B cell (primary cell): ENCODE data around the gene PLCB1. TPM values are rescaled to one million over a fixed set of nuclear protein-coding genes. Genes with fewer than 3 reads are reported as not detected.

Experiments
- ATAC-seq: fragments of 200-7000 bp; cut with Tn5 transposase; one replicate; pipeline ENCODE4 v1.10.0; 2021; ENCODE audit warnings: low read depth, mild to moderate bottlenecking, moderate number of reproducible peaks, moderate library complexity
- CTCF ChIA-PET: fragments of 350-600 bp; sonication (Branson Sonifier 250); formaldehyde crosslinking; loops from one replicate; lab custom pipeline; 2021; ENCODE audit warnings: antibody characterized with exemption, inconsistent platforms; lab: Charles Lee
- POLR2A ChIA-PET: fragments of 350-600 bp; sonication (Branson Sonifier 250); formaldehyde crosslinking; loops from one replicate; lab custom pipeline; 2021; ENCODE audit warnings: antibody characterized with exemption; lab: Charles Lee
- DNase-seq: peaks from one replicate; pipeline ENCODE4 v3.0.0; 2013
- H2AFZ ChIP-seq: 2 replicates; pipeline ENCODE4 v1.6.1; 2012; ENCODE audit warnings: mild to moderate bottlenecking, low read depth, low read length; ENCODE audit not compliant: insufficient read depth, poor library complexity, severe bottlenecking
- H3K27ac ChIP-seq, 2 donors: 1 replicate in 1 of 2; 2 replicates in 1 of 2; pipeline ENCODE4 v1.5.1; 2012 to 2013; ENCODE audit warnings: low read length in 2 of 2, mild to moderate bottlenecking in 2 of 2, moderate library complexity in 1 of 2
- H3K27me3 ChIP-seq, 4 experiments: fragments of 200-600 bp in 1 of 4; sonication (generic) in 1 of 4; replicated peaks in 1 of 4; 1 replicate in 2 of 4; 2 replicates in 2 of 4; pipeline versions ENCODE4 v1.6.1 to v1.7.0; 2013 to 2016; ENCODE audit warnings: low read length in 3 of 4, mild to moderate bottlenecking in 2 of 4, mixed read lengths in 1 of 4, moderate library complexity in 1 of 4; ENCODE audit not compliant: insufficient read depth in 4 of 4, control insufficient read depth in 3 of 4; ENCODE audit errors: control extremely low read depth in 1 of 4
- H3K36me3 ChIP-seq, 2 experiments: replicated peaks in 1 of 2; 1 replicate in 1 of 2; 2 replicates in 1 of 2; pipeline versions ENCODE4 v1.6.1 to v1.7.1; 2013; ENCODE audit warnings: low read length in 1 of 2; ENCODE audit not compliant: insufficient read depth in 2 of 2, control insufficient read depth in 1 of 2; ENCODE audit errors: control extremely low read depth in 1 of 2, extremely low read depth in 1 of 2
- H3K4me1 ChIP-seq, 2 donors: fragments of 200-600 bp in 1 of 2; sonication (generic) in 1 of 2; 1 replicate in 1 of 2; 2 replicates in 1 of 2; pipeline versions ENCODE4 v1.5.1 to v1.6.1; 2013 to 2017; ENCODE audit warnings: low read length in 2 of 2; ENCODE audit not compliant: control insufficient read depth in 2 of 2, insufficient read depth in 2 of 2
- H3K4me2 ChIP-seq: replicated peaks from 2 replicates; pipeline ENCODE3; 2012; ENCODE audit warnings: mild to moderate bottlenecking, low read depth, low read length; ENCODE audit not compliant: poor library complexity, severe bottlenecking
- H3K4me3 ChIP-seq, 5 experiments: fragments of 200-600 bp in 1 of 5; sonication (generic) in 1 of 5; 1 replicate in 3 of 5; 2 replicates in 2 of 5; pipeline versions ENCODE4 v1.5.1 to v1.7.0; 2011 to 2016; ENCODE audit warnings: low read length in 4 of 5, mild to moderate bottlenecking in 4 of 5, low read depth in 2 of 5, control low read depth in 1 of 5, moderate library complexity in 1 of 5; ENCODE audit not compliant: insufficient read depth in 1 of 5; ENCODE audit errors: control extremely low read depth in 1 of 5, extremely low read depth in 1 of 5
- H3K79me2 ChIP-seq: fragments of 200-600 bp; sonication (generic); one replicate; pipeline ENCODE4 v1.6.0; 2016; ENCODE audit warnings: low read length; ENCODE audit not compliant: control insufficient read depth, insufficient read depth
- H3K9ac ChIP-seq: fragments of 200-600 bp; sonication (generic); 2 replicates; pipeline ENCODE4 v1.6.1; 2017; ENCODE audit warnings: mild to moderate bottlenecking, low read length, moderate library complexity
- H3K9me3 ChIP-seq, 3 donors: one replicate each; pipeline versions ENCODE4 v1.6.1 to v1.7.1; 2013; ENCODE audit warnings: low read length in 2 of 3; ENCODE audit not compliant: control insufficient read depth in 2 of 3, insufficient read depth in 1 of 3; ENCODE audit errors: control extremely low read depth in 1 of 3
- H4K20me1 ChIP-seq: 2 replicates; pipeline ENCODE4 v1.6.0; 2012; ENCODE audit warnings: mild to moderate bottlenecking, low read length; ENCODE audit not compliant: insufficient read depth, control insufficient read depth, poor library complexity, severe bottlenecking
- H3K27ac Mint-ChIP-seq: one replicate; pipeline ENCODE4 v1.8.0; 2021; ENCODE audit warnings: mixed read lengths
- H3K27me3 Mint-ChIP-seq: one replicate; pipeline ENCODE4 v1.8.0; 2021; ENCODE audit warnings: mixed read lengths
- H3K4me1 Mint-ChIP-seq: one replicate; pipeline ENCODE4 v1.8.0; 2021; ENCODE audit warnings: mixed read lengths
- H3K4me3 Mint-ChIP-seq: one replicate; pipeline ENCODE4 v1.8.0; 2021; ENCODE audit warnings: mixed read lengths
- H3K9me3 Mint-ChIP-seq: one replicate; pipeline ENCODE4 v1.8.0; 2022; ENCODE audit warnings: mixed read lengths; ENCODE audit not compliant: insufficient read depth
- CTCF ChIP-seq: fragments of 200-600 bp; IDR thresholded peaks from one replicate; pipeline ENCODE4 v1.8.0; 2022; ENCODE audit warnings: antibody characterized with exemption, mild to moderate bottlenecking
- EZH2 ChIP-seq: IDR thresholded peaks from 2 replicates; pipeline ENCODE4 v1.6.1; 2012; ENCODE audit warnings: borderline replicate concordance, low read depth, mild to moderate bottlenecking, moderate library complexity, low read length; ENCODE audit not compliant: insufficient read depth, poor library complexity, severe bottlenecking
- WGBS: methylation state at CpG from one replicate; pipeline ENCODE4 v1.1.5; 2013; ENCODE audit warnings: missing lambda C conversion rate; ENCODE audit not compliant: insufficient coverage; 5-methylcytosine and 5-hydroxymethylcytosine counted together
- intact Hi-C: fragments of 100-400 bp; cut with micrococcal nuclease; formaldehyde crosslinking; loops from one replicate; pipeline ENCODE4 v1.10.0; 2022
- polyA plus RNA-seq: library from polyadenylated mRNA; depleted of rRNA; stranded (reverse); fragments of >200 nt; gene quantifications from 2 replicates; pipeline ENCODE4 v1.2.3, GENCODE V29; 2012
- total RNA-seq, 2 donors: library from RNA; stranded (reverse); fragments of 120-200 nt in 1 of 2; gene quantifications; 1 replicate in 1 of 2; 2 replicates in 1 of 2; pipeline versions ENCODE4 v1.2.3 to v1.2.4, GENCODE V29; 2013 to 2022

PLCB1 gene
- total and polyA plus RNA-seq, 2 donors (not counting 1 experiment from before 2014, with no cell fraction given), result 0.18 to 0.47 TPM

GRCh38 chr20:8661229-8661952 lies 529.3 kb downstream of the PLCB1 start:
- Histone ChIP-seq H3K4me3 (no peak overlapping the region), H3K27ac (no peak overlapping the region), H3K4me2 (no peak overlapping the region), H3K79me2 (no peaks in the 10 kb centered on the region), H4K20me1 (no peaks in the 10 kb centered on the region), H3K36me3 (no peaks in the 10 kb centered on the region), H3K27me3 (no peaks in the 10 kb centered on the region), H2AFZ (no peak overlapping the region), H3K9me3 (no peaks in the 10 kb centered on the region), H3K4me1 (no peaks in the 10 kb centered on the region), H3K9ac (no peak overlapping the region)
- TF ChIP-seq EZH2 (no peak), CTCF (no peak)
- intact Hi-C loops, result no loop called here
- no peaks in the 10 kb centered on the region for H3K27me3 Mint-ChIP-seq
- ChIA-PET CTCF (interaction anchor here (1.2 kb wide), 1 partner anchor 618 kb away, joined by 3 read pairs; no protein-coding TSS in a partner anchor), POLR2A (no interaction called here)
- 68% methylated on average over 5 of the region's 8 CpGs for WGBS
- H3K4me3 Mint-ChIP-seq, result no peak overlapping the region
- DNase-seq (no peak), ATAC-seq (no peak)
- H3K9me3 Mint-ChIP-seq, result no peaks in the 10 kb centered on the region
- H3K27ac Mint-ChIP-seq, result no peak overlapping the region
- H3K4me1 Mint-ChIP-seq, result no peaks in the 10 kb centered on the region

GRCh38 chr20:8662433-8662954 lies 530.4 kb downstream of the PLCB1 start:
- H3K27me3 Mint-ChIP-seq, result no peaks in the 10 kb centered on the region
- ChIA-PET POLR2A (no interaction called here), CTCF (no interaction called here)
- no peak overlapping the region for H3K4me3 ChIP-seq
- H3K9me3 Mint-ChIP-seq, result no peaks in the 10 kb centered on the region
- no peaks in the 10 kb centered on the region for H3K27me3 ChIP-seq
- no peaks in the 10 kb centered on the region for H3K79me2 ChIP-seq
- ATAC-seq, result no peak
- H3K4me3 Mint-ChIP-seq, result no peak overlapping the region
- no peaks in the 10 kb centered on the region for H4K20me1 ChIP-seq
- no peaks in the 10 kb centered on the region for H3K9me3 ChIP-seq
- H3K36me3 ChIP-seq, result no peaks in the 10 kb centered on the region
- H2AFZ ChIP-seq, result no peak overlapping the region
- no peak overlapping the region for H3K4me2 ChIP-seq
- H3K27ac ChIP-seq, result no peak overlapping the region
- WGBS, result 87% methylated on average over 3 of the region's 5 CpGs
- no peak for DNase-seq
- intact Hi-C loops, result no loop called here
- no peak overlapping the region for H3K27ac Mint-ChIP-seq
- no peaks in the 10 kb centered on the region for H3K4me1 ChIP-seq
- H3K9ac ChIP-seq, result no peak overlapping the region
- H3K4me1 Mint-ChIP-seq, result no peaks in the 10 kb centered on the region
- TF ChIP-seq EZH2 (no peak), CTCF (no peak)
